ENCODE data around the gene WDR82.

Gene WDR82

GRCh38 chr3:52243791-52244628 is 34.4 kb downstream of the WDR82 start:
- Mint-ChIP-seq H3K27me3 (no peaks in the 10 kb centered on the region), H3K4me1 (peaks cover 84% of the 10 kb centered on the region), H3K27ac (peak overlapping the region; percentile 91 to 94), H3K9me3 (peaks cover 0 to 6% of the 10 kb centered on the region in 2 donors), H3K4me3 (peak overlapping the region; percentile 81 to 96)
- ATAC-seq (peak; percentile 39), DNase-seq (peak; percentile 55 to 80)

- peaks cover 80% of the 10 kb centered on the region for H3K4me1 Mint-ChIP-seq
- peaks cover 0 to 6% of the 10 kb centered on the region in 2 donors for H3K9me3 Mint-ChIP-seq
- peak overlapping the region; percentile 62 to 77 for H3K4me3 Mint-ChIP-seq
- no peak for DNase-seq
- ATAC-seq: no peak
- H3K27ac Mint-ChIP-seq: peak overlapping the region in 1 of 2 donors; percentile 94
- H3K27me3 Mint-ChIP-seq: no peaks in the 10 kb centered on the region
Measured at GRCh38 chr3:52242039-52242438, 36.4 kb downstream of the WDR82 start.

GRCh38 chr3:52240886-52241370 is 37.5 kb downstream of the WDR82 start:
- ATAC-seq (peak; percentile 4), DNase-seq (no peak)
- Mint-ChIP-seq H3K27me3 (no peaks in the 10 kb centered on the region), H3K27ac (peak overlapping the region; percentile 100), H3K9me3 (peaks cover 0 to 6% of the 10 kb centered on the region in 2 donors), H3K4me1 (peaks cover 82% of the 10 kb centered on the region), H3K4me3 (peak overlapping the region; percentile 96 to 98)

GRCh38 chr3:52240059-52240885 is 38.2 kb downstream of the WDR82 start:
- H3K4me3 Mint-ChIP-seq: peak overlapping the region; percentile 96 to 98
- H3K27ac Mint-ChIP-seq: peak overlapping the region; percentile 100
- H3K4me1 Mint-ChIP-seq: peaks cover 89% of the 10 kb centered on the region
- H3K27me3 Mint-ChIP-seq: no peaks in the 10 kb centered on the region
- DNase-seq (peak; percentile 77 to 85), ATAC-seq (peak; percentile 67)
- H3K9me3 Mint-ChIP-seq: peaks cover 0 to 6% of the 10 kb centered on the region in 2 donors

- peak within 1 kb of the TSS; percentile 100 for H3K27ac Mint-ChIP-seq
- ATAC-seq: peak; percentile 76
- no peaks in the 10 kb centered on the region for H3K27me3 Mint-ChIP-seq
- peaks cover 89% of the 10 kb centered on the region for H3K4me1 Mint-ChIP-seq
- peaks cover 0 to 6% of the 10 kb centered on the region in 2 donors for H3K9me3 Mint-ChIP-seq
- peak; percentile 91 to 95 for DNase-seq
- H3K4me3 Mint-ChIP-seq: peak within 1 kb of the TSS; percentile 96 to 98
Measured at GRCh38 chr3:52238761-52239701, 39.4 kb downstream of the WDR82 start, which contains the start of gene TWF2. TWF2 (minus strand) TSS chr3:52239158; CDS start chr3:52239016, 142 bp downstream.

- no peak for ATAC-seq
- Mint-ChIP-seq H3K4me1 (peaks cover 89% of the 10 kb centered on the region), H3K4me3 (peak overlapping the region; percentile 96 to 98), H3K27ac (peak overlapping the region; percentile 92), H3K9me3 (peaks cover 0 to 2% of the 10 kb centered on the region in 2 donors), H3K27me3 (no peaks in the 10 kb centered on the region)
- no peak for DNase-seq
Measured at GRCh38 chr3:52238193-52238760, 40.2 kb downstream of the WDR82 start.

GRCh38 chr3:52237657-52238172 is 40.7 kb downstream of the WDR82 start:
- Mint-ChIP-seq H3K27ac (peak overlapping the region in 1 of 2 donors; percentile 74), H3K27me3 (no peaks in the 10 kb centered on the region), H3K9me3 (no peaks in the 10 kb centered on the region), H3K4me1 (peaks cover 89% of the 10 kb centered on the region), H3K4me3 (peak overlapping the region; percentile 96 to 98)
- peak in 1 of 2 donors; percentile 12 for DNase-seq
- no peak for ATAC-seq

GRCh38 chr3:52237006-52237656 is 41.3 kb downstream of the WDR82 start:
- H3K27me3 Mint-ChIP-seq: no peaks in the 10 kb centered on the region
- ATAC-seq (no peak), DNase-seq (no peak)
- H3K4me3 Mint-ChIP-seq: peak overlapping the region; percentile 96 to 98
- peaks cover 90% of the 10 kb centered on the region for H3K4me1 Mint-ChIP-seq
- no peaks in the 10 kb centered on the region for H3K9me3 Mint-ChIP-seq
- H3K27ac Mint-ChIP-seq: peak overlapping the region; percentile 74 to 97

GRCh38 chr3:52236424-52236886 is 42.0 kb downstream of the WDR82 start:
- Mint-ChIP-seq H3K4me1 (peaks cover 90% of the 10 kb centered on the region), H3K4me3 (peak overlapping the region; percentile 60 to 96), H3K9me3 (no peaks in the 10 kb centered on the region), H3K27me3 (no peaks in the 10 kb centered on the region), H3K27ac (peak overlapping the region in 1 of 2 donors; percentile 72)
- ATAC-seq (no peak), DNase-seq (peak in 1 of 2 donors; percentile 8)

- Mint-ChIP-seq H3K9me3 (no peaks in the 10 kb centered on the region), H3K27ac (peak overlapping the region; percentile 85 to 86), H3K27me3 (no peaks in the 10 kb centered on the region), H3K4me1 (peaks cover 90% of the 10 kb centered on the region), H3K4me3 (peak overlapping the region in 1 of 2 donors; percentile 30)
- ATAC-seq (no peak), DNase-seq (no peak)
Measured at GRCh38 chr3:52234516-52235447, 43.7 kb downstream of the WDR82 start.

GRCh38 chr3:52233968-52234367 is 44.5 kb downstream of the WDR82 start:
- ATAC-seq (no peak), DNase-seq (no peak)
- Mint-ChIP-seq H3K9me3 (no peaks in the 10 kb centered on the region), H3K27me3 (no peaks in the 10 kb centered on the region), H3K4me1 (peaks cover 94% of the 10 kb centered on the region), H3K27ac (peak overlapping the region; percentile 48 to 86), H3K4me3 (no peak overlapping the region)

- Mint-ChIP-seq H3K9me3 (no peaks in the 10 kb centered on the region), H3K4me3 (peak overlapping the region; percentile 19 to 51), H3K27me3 (no peaks in the 10 kb centered on the region), H3K27ac (peak overlapping the region in 1 of 2 donors; percentile 34), H3K4me1 (peaks cover 94% of the 10 kb centered on the region)
- DNase-seq: no peak
- ATAC-seq: no peak
Measured at GRCh38 chr3:52233108-52233591, 45.3 kb downstream of the WDR82 start.

Measured in stimulated activated naive CD8-positive, alpha-beta T cell treated with anti-CD3 and anti-CD28 coated beads, Interleukin-15, amount 100 ng/mL, for 72 hours (primary cell).